GM23338 (cell line): ENCODE data around the gene MOB2. TPM values are rescaled to one million over a fixed set of nuclear protein-coding genes. Genes with fewer than 3 reads are reported as not detected.

Experiments used
- ATAC-seq: fragments of 200-7000 bp; cut with Tn5 transposase; 3 replicates; pipeline ENCODE4 v1.9.1; 2020
- DNase-seq: peaks from one replicate; pipeline ENCODE4 v3.0.0-alpha.2; 2015; ENCODE audit warnings: low spot score
- H2AFZ ChIP-seq: fragments of 200-600 bp; sonication (generic); 2 replicates; pipeline ENCODE4 v1.8.0; 2016; ENCODE audit warnings: antibody characterized with exemption, mild to moderate bottlenecking, moderate library complexity
- H3F3A ChIP-seq: fragments of 200-600 bp; sonication (generic); replicated peaks from 2 replicates; pipeline ENCODE4 v1.8.0; 2017; ENCODE audit warnings: antibody characterized with exemption, mixed run types, low read depth
- H3K27ac ChIP-seq: fragments of 200-600 bp; sonication (generic); 2 replicates; pipeline ENCODE4 v1.6.1; 2016; ENCODE audit warnings: low read depth
- H3K27me3 ChIP-seq: fragments of 200-600 bp; sonication (generic); 2 replicates; pipeline ENCODE4 v1.8.0; 2016; ENCODE audit warnings: mild to moderate bottlenecking, mixed run types, moderate library complexity; ENCODE audit not compliant: insufficient read depth
- H3K36me3 ChIP-seq: fragments of 200-600 bp; sonication (generic); 2 replicates; pipeline ENCODE4 v1.8.0; 2016; ENCODE audit warnings: mild to moderate bottlenecking; ENCODE audit not compliant: insufficient read depth
- H3K4me1 ChIP-seq: fragments of 200-600 bp; sonication (generic); 2 replicates; pipeline ENCODE4 v1.8.0; 2016; ENCODE audit warnings: mild to moderate bottlenecking, moderate library complexity; ENCODE audit not compliant: insufficient read depth
- H3K4me2 ChIP-seq: fragments of 200-600 bp; sonication (generic); 2 replicates; pipeline ENCODE4 v1.7.1; 2017; ENCODE audit warnings: mixed run types
- H3K4me3 ChIP-seq: fragments of 200-600 bp; sonication (generic); 2 replicates; pipeline ENCODE4 v1.6.1; 2016; ENCODE audit warnings: mixed run types
- H3K79me2 ChIP-seq: fragments of 200-600 bp; sonication (generic); replicated peaks from 2 replicates; pipeline ENCODE4 v1.8.0; 2017; ENCODE audit warnings: mild to moderate bottlenecking; ENCODE audit not compliant: insufficient read depth
- H3K9me2 ChIP-seq: fragments of 200-600 bp; sonication (generic); 2 replicates; pipeline ENCODE4 v1.8.0; 2017; ENCODE audit not compliant: insufficient read depth
- H4K20me1 ChIP-seq: fragments of 200-600 bp; sonication (generic); replicated peaks from 2 replicates; pipeline ENCODE4 v1.8.0; 2017; ENCODE audit warnings: mild to moderate bottlenecking; ENCODE audit not compliant: insufficient read depth
- H3K27ac Mint-ChIP-seq: 2 replicates; pipeline ENCODE4 v1.8.0; 2020; ENCODE audit warnings: inconsistent platforms, mild to moderate bottlenecking, moderate library complexity, mixed read lengths
- H3K27me3 Mint-ChIP-seq: 3 replicates; pipeline ENCODE4 v1.8.0; 2022; ENCODE audit warnings: low read depth, mild to moderate bottlenecking, moderate library complexity, mixed read lengths, inconsistent platforms; ENCODE audit not compliant: insufficient read depth, poor library complexity
- H3K36me3 Mint-ChIP-seq: 3 replicates; pipeline ENCODE4 v1.8.0; 2021; ENCODE audit warnings: low read depth, mild to moderate bottlenecking, inconsistent platforms, moderate library complexity, mixed read lengths
- H3K4me1 Mint-ChIP-seq: 3 replicates; pipeline ENCODE4 v1.8.0; 2020; ENCODE audit warnings: mild to moderate bottlenecking, inconsistent platforms, mixed read lengths
- H3K4me3 Mint-ChIP-seq: 3 replicates; pipeline ENCODE4 v1.8.0; 2021; ENCODE audit warnings: moderate library complexity, mild to moderate bottlenecking, inconsistent platforms, mixed read lengths
- H3K9me3 Mint-ChIP-seq: 3 replicates; pipeline ENCODE4 v1.8.0; 2020; ENCODE audit warnings: moderate library complexity, mild to moderate bottlenecking, inconsistent platforms, mixed read lengths
- CREB1 ChIP-seq: fragments of 250-450 bp; sonication (Bioruptor Pico); IDR thresholded peaks from 2 replicates; pipeline ENCODE4 v1.5.0; 2020; ENCODE audit warnings: low read depth, mild to moderate bottlenecking, moderate library complexity
- EZH2 ChIP-seq: fragments of 200-600 bp; sonication (generic); IDR thresholded peaks from one replicate; pipeline ENCODE4 v1.8.0; 2017; ENCODE audit warnings: antibody characterized with exemption, mild to moderate bottlenecking, low read depth; ENCODE audit not compliant: unreplicated experiment
- EZH2phosphoT487 ChIP-seq: fragments of 200-600 bp; sonication (generic); IDR thresholded peaks from one replicate; pipeline ENCODE4 v1.8.1; 2018; ENCODE audit warnings: antibody characterized with exemption; ENCODE audit not compliant: unreplicated experiment
- JUNB ChIP-seq: IDR thresholded peaks from one replicate; pipeline ENCODE4 v1.6.1; 2016; ENCODE audit warnings: antibody characterized with exemption; ENCODE audit not compliant: unreplicated experiment
- NANOG ChIP-seq: IDR thresholded peaks from 2 replicates; pipeline ENCODE4 v1.6.1; 2016; ENCODE audit warnings: antibody characterized with exemption, borderline replicate concordance
- POLR2AphosphoS5 ChIP-seq: IDR thresholded peaks from 2 replicates; pipeline ENCODE4 v1.6.1; 2016; ENCODE audit warnings: antibody characterized with exemption, low read depth
- ZNF114 ChIP-seq: fragments of 250-450 bp; sonication (Bioruptor Pico); IDR thresholded peaks from 2 replicates; pipeline ENCODE4 v1.5.0; 2020; ENCODE audit warnings: mild to moderate bottlenecking, moderate library complexity
- ZNF331 ChIP-seq: fragments of 250-450 bp; sonication (Bioruptor Pico); IDR thresholded peaks from 2 replicates; pipeline ENCODE4 v1.5.0; 2020; ENCODE audit warnings: low read depth, mild to moderate bottlenecking, moderate library complexity
- ZNF462 ChIP-seq: fragments of 250-450 bp; sonication (Bioruptor Pico); IDR thresholded peaks from 2 replicates; pipeline ENCODE4 v1.5.0; 2020; ENCODE audit warnings: mild to moderate bottlenecking, moderate library complexity
- long read RNA-seq: library from polyadenylated mRNA; unstranded; transcript quantifications from one replicate; pipeline ENCODE4 v2.0.0, GENCODE V29; 2020; ENCODE audit not compliant: unreplicated experiment
- polyA plus RNA-seq: library from polyadenylated mRNA; unstranded; fragments of >200 nt; fragmentation: Nextera tagmentation; extraction: Ambion mirVana; gene quantifications from 2 replicates; pipeline ENCODE4 v1.2.1, GENCODE V29; 2016
- total RNA-seq: library from RNA; depleted of rRNA; stranded (reverse); fragments of >200 nt; shearing (Covaris generic); gene quantifications from 2 replicates; pipeline ENCODE4 v1.2.3, GENCODE V29; 2014; rRNA removed
- TF ChIP-seq, protein P1 (sequence below), 2 experiments: fragments of 200-600 bp in 1 of 2; sonication (generic) in 1 of 2; conservative IDR thresholded peaks; 2 replicates each; pipeline versions ENCODE4 v1.5.1 to v1.6.1; 2016 to 2017; ENCODE audit warnings: antibody characterized with exemption in 2 of 2, low read depth in 2 of 2, mild to moderate bottlenecking in 2 of 2, moderate library complexity in 1 of 2

MOB2 gene, protein sequence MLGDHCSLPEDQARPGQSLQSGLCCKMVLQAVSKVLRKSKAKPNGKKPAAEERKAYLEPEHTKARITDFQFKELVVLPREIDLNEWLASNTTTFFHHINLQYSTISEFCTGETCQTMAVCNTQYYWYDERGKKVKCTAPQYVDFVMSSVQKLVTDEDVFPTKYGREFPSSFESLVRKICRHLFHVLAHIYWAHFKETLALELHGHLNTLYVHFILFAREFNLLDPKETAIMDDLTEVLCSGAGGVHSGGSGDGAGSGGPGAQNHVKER
- total RNA-seq (19.7 and 24.9 TPM in 2 replicates), polyA plus RNA-seq (7.7 and 10.1 TPM in 2 replicates)
- long read RNA-seq, partial matches to known transcripts = 13 of 15 reads
- long read RNA-seq, other reads (novel, unspliced or antisense) = 2 of 15 reads

GRCh38 chr11:1486054-1486825 is at the start of gene MOB2:
Gene MOB2 (minus strand): TSS chr11:1486779. CDS start chr11:1486556, 223 bp downstream.
- peaks cover 7% of the 10 kb centered on the region for H3K79me2 ChIP-seq
- no peak within 1 kb of the TSS for H2AFZ ChIP-seq
- H4K20me1 ChIP-seq = peaks cover 4% of the 10 kb centered on the region; the same call in 1 of the 2 replicates
- Mint-ChIP-seq H3K4me3 (no peak within 1 kb of the TSS), H3K27ac (no peak within 1 kb of the TSS), H3K36me3 (no peaks in the 10 kb centered on the region), H3K4me1 (peaks cover 8% of the 10 kb centered on the region; the same call in 2 of the 3 replicates), H3K9me3 (no peaks in the 10 kb centered on the region; the same call in 2 of the 3 replicates), H3K27me3 (peaks cover 12% of the 10 kb centered on the region)
- no peak for TF ChIP-seq ZNF114 (CRISPR knock-in tag)
- ATAC-seq (peak; percentile 27), DNase-seq (peak; percentile 48)
- H3K36me3 ChIP-seq = no peaks in the 10 kb centered on the region
- H3K9me2 ChIP-seq = no peaks in the 10 kb centered on the region
- H3F3A ChIP-seq = no peaks in the 10 kb centered on the region
- H3K4me2 ChIP-seq = no peak within 1 kb of the TSS
- no peak within 1 kb of the TSS for H3K4me3 ChIP-seq
- 0 out of 2 replicates have a peak within 1 kb of the TSS, but pooled peaks have one; percentile 19 for H3K27ac ChIP-seq
- no peaks in the 10 kb centered on the region for H3K4me1 ChIP-seq
- H3K27me3 ChIP-seq = no peaks in the 10 kb centered on the region

DNA sequence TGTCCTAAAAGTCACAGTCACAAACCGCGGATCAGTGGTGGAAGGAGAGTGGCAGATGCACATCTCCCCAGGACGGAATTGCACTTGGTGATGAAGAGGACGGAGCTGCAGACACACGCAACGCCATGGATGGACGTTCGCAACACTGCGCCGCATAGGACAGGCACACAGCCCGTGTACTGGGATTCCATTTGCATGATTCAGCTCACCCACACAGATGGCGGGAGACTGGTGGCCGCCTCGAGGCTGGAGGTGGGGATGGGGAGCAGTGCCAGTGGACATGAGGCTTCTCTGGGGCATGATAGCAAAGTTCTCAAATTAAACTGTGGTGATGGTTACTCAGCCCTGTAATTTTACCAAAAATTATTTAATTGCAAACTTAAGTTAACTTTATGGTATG is 48.1 kb upstream of the MOB2 start:
- Mint-ChIP-seq H3K4me1 (no peaks in the 10 kb centered on the region; the same call in 2 of the 3 replicates), H3K9me3 (no peaks in the 10 kb centered on the region), H3K4me3 (no peak overlapping the region), H3K36me3 (no peaks in the 10 kb centered on the region), H3K27me3 (peaks cover 11% of the 10 kb centered on the region), H3K27ac (no peak overlapping the region; the same call in 1 of the 2 replicates)
- no peaks in the 10 kb centered on the region for H3F3A ChIP-seq
- H3K4me1 ChIP-seq = no peaks in the 10 kb centered on the region
- H2AFZ ChIP-seq = no peak overlapping the region
- peaks cover 63% of the 10 kb centered on the region for H3K79me2 ChIP-seq
- H3K4me3 ChIP-seq = no peak overlapping the region
- DNase-seq (no peak), ATAC-seq (no peak)
- H3K27me3 ChIP-seq = peaks cover 16% of the 10 kb centered on the region
- peaks cover 13% of the 10 kb centered on the region for H4K20me1 ChIP-seq
- H3K27ac ChIP-seq = no peak overlapping the region
- H3K36me3 ChIP-seq = no peaks in the 10 kb centered on the region
- H3K4me2 ChIP-seq = no peak overlapping the region
- H3K9me2 ChIP-seq = no peaks in the 10 kb centered on the region
- no peak for TF ChIP-seq CREB1
- no peak for TF ChIP-seq NANOG
- TF ChIP-seq ZNF114 (CRISPR knock-in tag) = no peak
- no peak for TF ChIP-seq EZH2phosphoT487
- TF ChIP-seq JUNB = no peak
- no peak for TF ChIP-seq POLR2AphosphoS5
- TF ChIP-seq ZNF331 (CRISPR knock-in tag) = no peak
- TF ChIP-seq, protein P1, sequence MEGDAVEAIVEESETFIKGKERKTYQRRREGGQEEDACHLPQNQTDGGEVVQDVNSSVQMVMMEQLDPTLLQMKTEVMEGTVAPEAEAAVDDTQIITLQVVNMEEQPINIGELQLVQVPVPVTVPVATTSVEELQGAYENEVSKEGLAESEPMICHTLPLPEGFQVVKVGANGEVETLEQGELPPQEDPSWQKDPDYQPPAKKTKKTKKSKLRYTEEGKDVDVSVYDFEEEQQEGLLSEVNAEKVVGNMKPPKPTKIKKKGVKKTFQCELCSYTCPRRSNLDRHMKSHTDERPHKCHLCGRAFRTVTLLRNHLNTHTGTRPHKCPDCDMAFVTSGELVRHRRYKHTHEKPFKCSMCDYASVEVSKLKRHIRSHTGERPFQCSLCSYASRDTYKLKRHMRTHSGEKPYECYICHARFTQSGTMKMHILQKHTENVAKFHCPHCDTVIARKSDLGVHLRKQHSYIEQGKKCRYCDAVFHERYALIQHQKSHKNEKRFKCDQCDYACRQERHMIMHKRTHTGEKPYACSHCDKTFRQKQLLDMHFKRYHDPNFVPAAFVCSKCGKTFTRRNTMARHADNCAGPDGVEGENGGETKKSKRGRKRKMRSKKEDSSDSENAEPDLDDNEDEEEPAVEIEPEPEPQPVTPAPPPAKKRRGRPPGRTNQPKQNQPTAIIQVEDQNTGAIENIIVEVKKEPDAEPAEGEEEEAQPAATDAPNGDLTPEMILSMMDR (conservative IDR thresholded peaks at IDR 0.05; ENCODE audit: low read depth in 2 of 2) = no peak
- no peak for TF ChIP-seq ZNF462 (CRISPR knock-in tag)
- no peak for TF ChIP-seq EZH2
